WTC11 (cell line): ENCODE data around the gene OGA. TPM values are rescaled to one million over a fixed set of nuclear protein-coding genes. Genes with fewer than 3 reads are reported as not detected.

Experiments
- ATAC-seq: fragments of 200-7000 bp; cut with Tn5 transposase; 2 replicates; pipeline ENCODE4 v1.10.0; 2021; ENCODE audit warnings: mild to moderate bottlenecking, moderate library complexity
- CTCF ChIA-PET: fragments of 300-600 bp; sonication (Branson Sonifier 250); formaldehyde crosslinking; loops from one replicate; lab custom pipeline; 2021; ENCODE audit warnings: antibody characterized with exemption; lab: Charles Lee
- POLR2A ChIA-PET: fragments of 350-600 bp; sonication (Branson Sonifier 250); formaldehyde crosslinking; loops from one replicate; lab custom pipeline; 2021; ENCODE audit warnings: antibody characterized with exemption; lab: Charles Lee
- DNase-seq: peaks from one replicate; pipeline ENCODE4 v3.0.0; 2021; ENCODE audit warnings: low spot score
- H3K27ac Mint-ChIP-seq: 2 replicates; pipeline ENCODE4 v1.8.0; 2021; ENCODE audit warnings: mixed read lengths
- H3K27me3 Mint-ChIP-seq: 2 replicates; pipeline ENCODE4 v1.8.0; 2021; ENCODE audit warnings: low read depth, mild to moderate bottlenecking, moderate library complexity, mixed read lengths
- H3K36me3 Mint-ChIP-seq: 2 replicates; pipeline ENCODE4 v1.8.0; 2021; ENCODE audit warnings: mixed read lengths
- H3K4me1 Mint-ChIP-seq: 2 replicates; pipeline ENCODE4 v1.8.0; 2022; ENCODE audit warnings: mixed read lengths
- H3K4me3 Mint-ChIP-seq: 2 replicates; pipeline ENCODE4 v1.8.0; 2021; ENCODE audit warnings: mild to moderate bottlenecking, moderate library complexity, mixed read lengths
- H3K9me3 Mint-ChIP-seq: 2 replicates; pipeline ENCODE4 v1.8.0; 2021; ENCODE audit warnings: mixed read lengths
- CREM ChIP-seq: sonication (generic); formaldehyde crosslinking; IDR thresholded peaks from 2 replicates; pipeline ENCODE4 v1.8.1; 2022; ENCODE audit warnings: mild to moderate bottlenecking, missing genetic modification reagents, moderate library complexity
- ERG ChIP-seq: fragments of 250-450 bp; sonication (Bioruptor Pico); IDR thresholded peaks from 2 replicates; pipeline ENCODE4 v1.8.0; 2021; ENCODE audit warnings: mild to moderate bottlenecking
- ETV6 ChIP-seq: sonication (generic); formaldehyde crosslinking; IDR thresholded peaks from 2 replicates; pipeline ENCODE4 v1.8.1; 2022; ENCODE audit warnings: mild to moderate bottlenecking, missing genetic modification reagents
- FOXJ3 ChIP-seq: sonication (generic); formaldehyde crosslinking; IDR thresholded peaks from 2 replicates; pipeline ENCODE4 v1.9.0; 2021; ENCODE audit warnings: missing genetic modification reagents, mild to moderate bottlenecking, borderline replicate concordance
- FOXK1 ChIP-seq: sonication (generic); formaldehyde crosslinking; IDR thresholded peaks from 2 replicates; pipeline ENCODE4 v1.8.0; 2022; ENCODE audit warnings: mild to moderate bottlenecking, moderate library complexity, missing genetic modification reagents
- GABPB1 ChIP-seq: sonication (generic); formaldehyde crosslinking; IDR thresholded peaks from 2 replicates; pipeline ENCODE4 v1.8.1; 2023; ENCODE audit warnings: mild to moderate bottlenecking, missing genetic modification reagents
- HMGXB4 ChIP-seq: sonication (generic); formaldehyde crosslinking; IDR thresholded peaks from 2 replicates; pipeline ENCODE4 v1.8.1; 2023; ENCODE audit warnings: mild to moderate bottlenecking, moderate library complexity, missing genetic modification reagents
- KAT7 ChIP-seq: sonication (generic); formaldehyde crosslinking; IDR thresholded peaks from 2 replicates; pipeline ENCODE4 v1.8.1; 2023; ENCODE audit warnings: missing genetic modification reagents, mild to moderate bottlenecking, borderline replicate concordance
- MYBL2 ChIP-seq: sonication (generic); formaldehyde crosslinking; IDR thresholded peaks from 2 replicates; pipeline ENCODE4 v1.8.1; 2023; ENCODE audit warnings: mild to moderate bottlenecking, moderate library complexity, missing genetic modification reagents
- NR1H2 ChIP-seq: sonication (generic); formaldehyde crosslinking; IDR thresholded peaks from 2 replicates; pipeline ENCODE4 v1.9.0; 2021; ENCODE audit warnings: mild to moderate bottlenecking, moderate library complexity, missing genetic modification reagents
- OVOL2 ChIP-seq: fragments of 250-450 bp; sonication (Bioruptor Pico); IDR thresholded peaks from 2 replicates; pipeline ENCODE4 v1.9.0; 2021; ENCODE audit warnings: mild to moderate bottlenecking, borderline replicate concordance
- PREB ChIP-seq: sonication (generic); formaldehyde crosslinking; IDR thresholded peaks from 2 replicates; pipeline ENCODE4 v1.8.1; 2022; ENCODE audit warnings: mild to moderate bottlenecking, missing genetic modification reagents, moderate library complexity, borderline replicate concordance
- SOX15 ChIP-seq: fragments of 250-450 bp; sonication (Bioruptor Pico); IDR thresholded peaks from 2 replicates; pipeline ENCODE4 v1.9.0; 2021; ENCODE audit warnings: mild to moderate bottlenecking
- SP1 ChIP-seq: sonication (generic); formaldehyde crosslinking; conservative IDR thresholded peaks from 2 replicates; pipeline ENCODE4 v1.8.1; 2022; ENCODE audit warnings: missing genetic modification reagents
- TEAD1 ChIP-seq: sonication (generic); formaldehyde crosslinking; IDR thresholded peaks from 2 replicates; pipeline ENCODE4 v1.8.0; 2022; ENCODE audit warnings: mild to moderate bottlenecking, missing genetic modification reagents
- ZNF121 ChIP-seq: sonication (generic); formaldehyde crosslinking; IDR thresholded peaks from 2 replicates; pipeline ENCODE4 v1.8.0; 2023; ENCODE audit warnings: missing genetic modification reagents
- ZNF232 ChIP-seq: sonication (generic); formaldehyde crosslinking; IDR thresholded peaks from 2 replicates; pipeline ENCODE4 v1.8.0; 2022; ENCODE audit warnings: mild to moderate bottlenecking, missing genetic modification reagents
- ZNF396 ChIP-seq: fragments of 250-450 bp; sonication (Bioruptor Pico); IDR thresholded peaks from 2 replicates; pipeline ENCODE4 v1.8.0; 2021; ENCODE audit warnings: mild to moderate bottlenecking, moderate library complexity, borderline replicate concordance
- ZSCAN18 ChIP-seq: fragments of 250-450 bp; sonication (Bioruptor Pico); IDR thresholded peaks from 2 replicates; pipeline ENCODE4 v2.1.2; 2022; ENCODE audit warnings: mild to moderate bottlenecking, moderate library complexity
- total RNA-seq: library from RNA; stranded (reverse); gene quantifications from 3 replicates; pipeline ENCODE4 v1.2.3, GENCODE V29; 2021
- TF ChIP-seq, protein P1 (sequence below): sonication (generic); formaldehyde crosslinking; IDR thresholded peaks from 2 replicates; pipeline ENCODE4 v1.8.0; 2022; ENCODE audit warnings: mild to moderate bottlenecking, missing genetic modification reagents
- TF ChIP-seq, protein P2 (sequence below): fragments of 250-450 bp; sonication (Bioruptor Pico); IDR thresholded peaks from 2 replicates; pipeline ENCODE4 v1.9.0; 2021; ENCODE audit warnings: mild to moderate bottlenecking, borderline replicate concordance

OGA gene
- total RNA-seq, 1 experiment from 2014 or later, result 111 TPM

DNA sequence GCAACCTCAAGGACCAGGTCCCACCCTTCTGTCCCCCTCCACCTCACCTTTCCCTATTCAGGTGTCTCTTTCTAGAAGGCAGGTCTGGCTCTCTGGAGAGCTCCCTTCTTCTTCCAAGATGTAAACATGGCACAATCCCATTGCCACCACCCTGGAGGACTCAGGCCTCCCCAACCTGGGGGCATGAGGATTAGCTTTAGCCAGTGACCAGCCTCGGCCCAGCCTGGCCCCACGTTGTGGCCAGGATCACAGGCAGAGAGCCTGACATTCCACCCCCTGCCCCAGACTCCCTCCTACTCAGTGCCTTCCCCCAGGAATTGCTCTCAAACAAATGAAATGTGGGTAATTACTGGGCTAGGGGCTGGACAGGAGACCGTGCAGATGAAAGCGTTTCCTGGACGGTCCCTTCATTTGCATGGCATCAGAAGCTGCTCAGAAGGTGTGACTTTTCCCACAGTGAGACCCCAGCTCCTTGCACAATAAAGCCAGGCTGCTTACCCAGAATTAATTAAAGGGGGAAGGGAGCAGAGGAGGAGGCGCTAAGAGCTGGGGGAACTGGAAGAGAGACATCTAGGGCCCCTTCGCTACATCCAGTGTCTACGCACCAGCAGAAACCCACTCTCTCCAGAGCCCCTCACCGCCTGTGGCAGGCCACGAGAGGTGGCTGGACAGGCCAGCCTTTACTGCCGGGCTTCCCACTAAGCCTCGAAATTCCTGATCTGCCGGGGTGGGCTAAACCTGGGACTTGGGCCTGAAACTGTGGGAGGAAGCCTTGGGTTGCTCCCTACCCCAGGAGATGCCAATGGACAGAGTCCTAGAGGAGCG lies 50.1 kb downstream of the OGA start:
- DNase-seq, result no peak
- TF ChIP-seq KAT7 (no peak), ERG (CRISPR knock-in tag) (no peak), CREM (no peak)
- TF ChIP-seq, all 79 proteins: peak for 0
- peaks cover 19% of the 10 kb centered on the region for H3K27me3 Mint-ChIP-seq
- no peaks in the 10 kb centered on the region for H3K36me3 Mint-ChIP-seq
- ChIA-PET CTCF (interaction anchor here (0.9 to 8.3 kb wide), 6 partner anchors 10 to 165 kb away, joined by 3 to 69 read pairs (median 13); partner anchors contain the start of gene NPM3), POLR2A (no interaction called here)
- no peak for ATAC-seq
- H3K9me3 Mint-ChIP-seq, result no peaks in the 10 kb centered on the region
- no peak overlapping the region for H3K27ac Mint-ChIP-seq
- H3K4me1 Mint-ChIP-seq, result peaks cover 18% of the 10 kb centered on the region
- H3K4me3 Mint-ChIP-seq, result no peak overlapping the region

GRCh38 chr10:101767600-101767945 lies 50.7 kb downstream of the OGA start:
- H3K27me3 Mint-ChIP-seq, result peaks cover 13% of the 10 kb centered on the region

GRCh38 chr10:101766753-101767599 lies 51.3 kb downstream of the OGA start:
- Mint-ChIP-seq H3K27me3 (peaks cover 7% of the 10 kb centered on the region), H3K4me3 (no peak overlapping the region), H3K36me3 (no peaks in the 10 kb centered on the region), H3K27ac (no peak overlapping the region), H3K9me3 (no peaks in the 10 kb centered on the region), H3K4me1 (peaks cover 6% of the 10 kb centered on the region)
- CTCF ChIA-PET, result interaction anchor here (0.9 to 8.3 kb wide), 6 partner anchors 9 to 164 kb away, joined by 3 to 69 read pairs (median 13); partner anchors contain the start of gene NPM3
- no peak; the same call in 1 of the 2 replicates for ATAC-seq
- POLR2A ChIA-PET, result no interaction called here
- DNase-seq, result no peak
- TF ChIP-seq ZSCAN18 (no peak), ZNF121 (no peak), SOX15 (CRISPR knock-in tag) (no peak), FOXK1 (CRISPR knock-in tag) (no peak), HMGXB4 (CRISPR knock-in tag) (no peak), ETV6 (CRISPR knock-in tag) (no peak), PREB (CRISPR knock-in tag) (no peak)

More at GRCh38 chr10:101767600-101767945, 50.7 kb downstream of the OGA start:
- POLR2A ChIA-PET, result no interaction called here
- H3K27ac Mint-ChIP-seq, result no peak overlapping the region
- H3K36me3 Mint-ChIP-seq, result no peaks in the 10 kb centered on the region
- TF ChIP-seq ZNF232 (CRISPR knock-in tag) (no peak), NR1H2 (no peak), TEAD1 (CRISPR knock-in tag) (no peak), SP1 (CRISPR knock-in tag) (no peak), GABPB1 (CRISPR knock-in tag) (no peak), MYBL2 (CRISPR knock-in tag) (no peak), OVOL2 (CRISPR knock-in tag) (no peak), FOXJ3 (CRISPR knock-in tag) (no peak), ZNF396 (no peak)
- TF ChIP-seq, protein P1, sequence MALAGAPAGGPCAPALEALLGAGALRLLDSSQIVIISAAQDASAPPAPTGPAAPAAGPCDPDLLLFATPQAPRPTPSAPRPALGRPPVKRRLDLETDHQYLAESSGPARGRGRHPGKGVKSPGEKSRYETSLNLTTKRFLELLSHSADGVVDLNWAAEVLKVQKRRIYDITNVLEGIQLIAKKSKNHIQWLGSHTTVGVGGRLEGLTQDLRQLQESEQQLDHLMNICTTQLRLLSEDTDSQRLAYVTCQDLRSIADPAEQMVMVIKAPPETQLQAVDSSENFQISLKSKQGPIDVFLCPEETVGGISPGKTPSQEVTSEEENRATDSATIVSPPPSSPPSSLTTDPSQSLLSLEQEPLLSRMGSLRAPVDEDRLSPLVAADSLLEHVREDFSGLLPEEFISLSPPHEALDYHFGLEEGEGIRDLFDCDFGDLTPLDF (CRISPR knock-in tag), result no peak
- TF ChIP-seq, protein P2, sequence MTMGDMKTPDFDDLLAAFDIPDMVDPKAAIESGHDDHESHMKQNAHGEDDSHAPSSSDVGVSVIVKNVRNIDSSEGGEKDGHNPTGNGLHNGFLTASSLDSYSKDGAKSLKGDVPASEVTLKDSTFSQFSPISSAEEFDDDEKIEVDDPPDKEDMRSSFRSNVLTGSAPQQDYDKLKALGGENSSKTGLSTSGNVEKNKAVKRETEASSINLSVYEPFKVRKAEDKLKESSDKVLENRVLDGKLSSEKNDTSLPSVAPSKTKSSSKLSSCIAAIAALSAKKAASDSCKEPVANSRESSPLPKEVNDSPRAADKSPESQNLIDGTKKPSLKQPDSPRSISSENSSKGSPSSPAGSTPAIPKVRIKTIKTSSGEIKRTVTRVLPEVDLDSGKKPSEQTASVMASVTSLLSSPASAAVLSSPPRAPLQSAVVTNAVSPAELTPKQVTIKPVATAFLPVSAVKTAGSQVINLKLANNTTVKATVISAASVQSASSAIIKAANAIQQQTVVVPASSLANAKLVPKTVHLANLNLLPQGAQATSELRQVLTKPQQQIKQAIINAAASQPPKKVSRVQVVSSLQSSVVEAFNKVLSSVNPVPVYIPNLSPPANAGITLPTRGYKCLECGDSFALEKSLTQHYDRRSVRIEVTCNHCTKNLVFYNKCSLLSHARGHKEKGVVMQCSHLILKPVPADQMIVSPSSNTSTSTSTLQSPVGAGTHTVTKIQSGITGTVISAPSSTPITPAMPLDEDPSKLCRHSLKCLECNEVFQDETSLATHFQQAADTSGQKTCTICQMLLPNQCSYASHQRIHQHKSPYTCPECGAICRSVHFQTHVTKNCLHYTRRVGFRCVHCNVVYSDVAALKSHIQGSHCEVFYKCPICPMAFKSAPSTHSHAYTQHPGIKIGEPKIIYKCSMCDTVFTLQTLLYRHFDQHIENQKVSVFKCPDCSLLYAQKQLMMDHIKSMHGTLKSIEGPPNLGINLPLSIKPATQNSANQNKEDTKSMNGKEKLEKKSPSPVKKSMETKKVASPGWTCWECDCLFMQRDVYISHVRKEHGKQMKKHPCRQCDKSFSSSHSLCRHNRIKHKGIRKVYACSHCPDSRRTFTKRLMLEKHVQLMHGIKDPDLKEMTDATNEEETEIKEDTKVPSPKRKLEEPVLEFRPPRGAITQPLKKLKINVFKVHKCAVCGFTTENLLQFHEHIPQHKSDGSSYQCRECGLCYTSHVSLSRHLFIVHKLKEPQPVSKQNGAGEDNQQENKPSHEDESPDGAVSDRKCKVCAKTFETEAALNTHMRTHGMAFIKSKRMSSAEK (CRISPR knock-in tag), result no peak
- TF ChIP-seq, all 79 proteins: peak for 0
- DNase-seq (no peak), ATAC-seq (no peak)
- peaks cover 12% of the 10 kb centered on the region for H3K4me1 Mint-ChIP-seq
- no peaks in the 10 kb centered on the region for H3K9me3 Mint-ChIP-seq
- H3K4me3 Mint-ChIP-seq, result no peak overlapping the region
- CTCF ChIA-PET, result interaction anchor here (0.9 to 8.3 kb wide), 6 partner anchors 9 to 165 kb away, joined by 3 to 69 read pairs (median 13); partner anchors contain the start of gene NPM3
